Sciatic nerve (tissue), 2 donors: ENCODE data around the gene P2RX7. TPM values are rescaled to one million over a fixed set of nuclear protein-coding genes. Genes with fewer than 3 reads are reported as not detected.
"Not testable (repeated sequence)": the region's sequence is repeated elsewhere in the genome, so short reads cannot be mapped to it uniquely, and the experiment has no call there.

Experiments used
- ATAC-seq: fragments of 200-7000 bp; cut with Tn5 transposase; one replicate; pipeline ENCODE4 v1.9.1; 2020; ENCODE audit warnings: mild to moderate bottlenecking, moderate library complexity
- DNase-seq: peaks from one replicate; pipeline ENCODE4 v3.0.0-alpha.2; 2020; ENCODE audit warnings: low spot score
- intact Hi-C: fragments of 100-400 bp; cut with DNase I; formaldehyde crosslinking; loops from one replicate; pipeline ENCODE4 v1.14.2; 2022
- total RNA-seq: library from RNA; stranded (reverse); fragmentation: NEBNext Ultra II Directional; extraction: Animal tissue kit (Norgen Biotek cat#: 25700); gene quantifications from one replicate; pipeline ENCODE4 v1.2.1, GENCODE V29; 2021
- donor health status: DM: no; HTN: no; CAD: no.
- donor health status: DM: no; HTN: no; CAD: no.

Gene P2RX7
- total RNA-seq, 1 donor from 2014 or later = 24.5 TPM

- DNase-seq (no peak), ATAC-seq (no peak)
- intact Hi-C loops = no loop called here
These were observed 85.1 kb downstream of the P2RX7 start for GRCh38 chr12:121217761-121218160.

GRCh38 chr12:121218588-121219352 is 86.1 kb downstream of the P2RX7 start:
- DNase-seq (no peak), ATAC-seq (no peak)
- intact Hi-C loops = no loop called here

- DNase-seq (no peak), ATAC-seq (no peak)
- intact Hi-C loops = no loop called here
These were observed 86.8 kb downstream of the P2RX7 start for GRCh38 chr12:121219353-121219986.

GRCh38 chr12:121222847-121223246 is 90.2 kb downstream of the P2RX7 start:
- DNase-seq = no peak
- intact Hi-C loops = no loop called here
- no peak for ATAC-seq

GRCh38 chr12:121223292-121224285 is 90.9 kb downstream of the P2RX7 start:
- DNase-seq (no peak), ATAC-seq (no peak)
- intact Hi-C loops = no loop called here

- intact Hi-C loops = no loop called here
- ATAC-seq (peak; percentile 35), DNase-seq (no peak)
These were observed 91.9 kb downstream of the P2RX7 start for GRCh38 chr12:121224591-121224990.

- intact Hi-C loops = no loop called here
- ATAC-seq (no peak), DNase-seq (no peak)
These were observed 93.7 kb downstream of the P2RX7 start for GRCh38 chr12:121226399-121226798.

GRCh38 chr12:121226871-121227270 is 94.2 kb downstream of the P2RX7 start:
- ATAC-seq, intact Hi-C loops, DNase-seq: not testable (repeated sequence)

GRCh38 chr12:121227294-121227693 is 94.6 kb downstream of the P2RX7 start:
- DNase-seq (no peak), ATAC-seq (no peak)
- intact Hi-C loops = no loop called here

- DNase-seq (no peak), ATAC-seq (no peak)
- intact Hi-C loops = no loop called here
These were observed 96.4 kb downstream of the P2RX7 start for GRCh38 chr12:121228919-121229665.

- ATAC-seq (peak; percentile 86), DNase-seq (peak; percentile 84)
- intact Hi-C loops = not testable (repeated sequence)
These were observed 97.3 kb downstream of the P2RX7 start for GRCh38 chr12:121229826-121230537.

GRCh38 chr12:121230538-121230907 is 97.8 kb downstream of the P2RX7 start:
- intact Hi-C loops = no loop called here
- DNase-seq = no peak
- no peak for ATAC-seq

- ATAC-seq (no peak), DNase-seq (no peak)
- intact Hi-C loops = no loop called here
These were observed 99.5 kb downstream of the P2RX7 start for GRCh38 chr12:121232163-121232562.

GRCh38 chr12:121232977-121233627 is 100.4 kb downstream of the P2RX7 start:
- DNase-seq = no peak
- no peak for ATAC-seq
- intact Hi-C loops = no loop called here

GRCh38 chr12:121233628-121234020 is 100.9 kb downstream of the P2RX7 start:
- intact Hi-C loops = no loop called here
- ATAC-seq (no peak), DNase-seq (no peak)

GRCh38 chr12:121236776-121237175 is 104.1 kb downstream of the P2RX7 start:
- ATAC-seq = no peak
- intact Hi-C loops = no loop called here
- DNase-seq = no peak

- intact Hi-C loops = no loop called here
- no peak for ATAC-seq
- no peak for DNase-seq
These were observed 104.7 kb downstream of the P2RX7 start for GRCh38 chr12:121237415-121237814.
